Activated T-cell treated with anti-CD3 and anti-CD28 coated beads for 24 hours (primary cell): ENCODE measurements around the gene TNRC18.

Experiments used
- DNase-seq: peaks from one replicate; pipeline ENCODE4 v3.0.0-alpha.2; 2020; ENCODE audit warnings: low read depth

TNRC18 gene

GRCh38 chr7:5451391-5451790, 27.8 kb upstream of the TNRC18 start:
- no peak for DNase-seq

GRCh38 chr7:5450549-5451327, 27.1 kb upstream of the TNRC18 start:
- peak; percentile 11 for DNase-seq

- no peak for DNase-seq
Observed at GRCh38 chr7:5448378-5449037, 24.9 kb upstream of the TNRC18 start.

- DNase-seq = no peak
Observed at GRCh38 chr7:5445981-5446594, 22.5 kb upstream of the TNRC18 start.

GRCh38 chr7:5443678-5444077, 20.0 kb upstream of the TNRC18 start:
- DNase-seq = no peak

- no peak for DNase-seq
Observed at GRCh38 chr7:5442757-5443305, 19.2 kb upstream of the TNRC18 start.

- DNase-seq = no peak
Observed at GRCh38 chr7:5441840-5442503, 18.3 kb upstream of the TNRC18 start.

GRCh38 chr7:5439572-5440496, 16.2 kb upstream of the TNRC18 start:
- DNase-seq = no peak

GRCh38 chr7:5439209-5439571, 15.6 kb upstream of the TNRC18 start:
- DNase-seq = no peak

- DNase-seq = no peak
Observed at GRCh38 chr7:5437987-5438386, 14.4 kb upstream of the TNRC18 start.

- no peak for DNase-seq
Observed at GRCh38 chr7:5437348-5437892, 13.8 kb upstream of the TNRC18 start.

- no peak for DNase-seq
Observed at GRCh38 chr7:5436003-5436678, 12.5 kb upstream of the TNRC18 start.

- DNase-seq = no peak
Observed at GRCh38 chr7:5435291-5436002, 11.8 kb upstream of the TNRC18 start.

GRCh38 chr7:5433181-5433580, 9.5 kb upstream of the TNRC18 start:
- no peak for DNase-seq

- DNase-seq = no peak
Observed at GRCh38 chr7:5432691-5433090, 9.1 kb upstream of the TNRC18 start.

- no peak for DNase-seq
Observed at GRCh38 chr7:5431560-5432015, 8.0 kb upstream of the TNRC18 start.

GRCh38 chr7:5430612-5430947, 6.9 kb upstream of the TNRC18 start:
- DNase-seq = no peak

- no peak for DNase-seq
Observed at GRCh38 chr7:5429857-5430611, 6.4 kb upstream of the TNRC18 start.

- no peak for DNase-seq
Observed at GRCh38 chr7:5429253-5429856, 5.7 kb upstream of the TNRC18 start.
